ENCODE data around the gene CEP128. TPM values are rescaled to one million over a fixed set of nuclear protein-coding genes. Genes with fewer than 3 reads are reported as not detected.

The CEP128 gene
- total RNA-seq, 2 experiments from 2014 or later = 71.9 to 137 TPM

- no peaks in the 10 kb centered on the region for H3K79me2 ChIP-seq (ENCODE audit: insufficient read depth, low read depth, low read length)
- no peak overlapping the region for H3K4me2 ChIP-seq (ENCODE audit: low read length)
- no peak overlapping the region for H2AFZ ChIP-seq (ENCODE audit: low read length)
- H3K9me2 ChIP-seq (ENCODE audit: insufficient read depth, low read length) = no peaks in the 10 kb centered on the region
- H3K36me3 ChIP-seq (ENCODE audit: insufficient read depth, low read length) = no peaks in the 10 kb centered on the region
- no peaks in the 10 kb centered on the region for H3K4me1 ChIP-seq (ENCODE audit: insufficient read depth, low read length, poor library complexity, severe bottlenecking)
- BruUV-seq (replicated peaks) = no TSS peak
- POLR2A ChIA-PET = no interaction called here
- CTCF ChIA-PET (ENCODE audit: unreplicated experiment) = no interaction called here
- intact Hi-C loops (cut with micrococcal nuclease; ENCODE audit: unreplicated experiment) = no loop called here
- no peaks in the 10 kb centered on the region for H4K20me1 ChIP-seq (ENCODE audit: insufficient read depth, low read length)
- H3K4me3 ChIP-seq (ENCODE audit: low read depth, low read length, poor library complexity, severe bottlenecking) = no peak overlapping the region
- no peak overlapping the region for H3K27ac ChIP-seq (ENCODE audit: low read depth, low read length, poor library complexity, severe bottlenecking)
- no peak for TF ChIP-seq CTCF (conservative IDR thresholded peaks at IDR 0.05; ENCODE audit: low read length)
- TF ChIP-seq EZH2phosphoT487 (IDR thresholded peaks at IDR 0.05; ENCODE audit: borderline replicate concordance, low read depth, low read length) = no peak
- no peak for DNase-seq (ENCODE audit: low spot score)
- H3K9me3 ChIP-seq (ENCODE audit: low read length) = no peaks in the 10 kb centered on the region
These were observed 338.6 kb downstream of the CEP128 start for GRCh38 chr14:80602946-80603345.

GRCh38 chr14:80587096-80587724 is 354.3 kb downstream of the CEP128 start:
- Histone ChIP-seq H2AFZ (ENCODE audit: low read length) (no peak overlapping the region), H3K4me3 (ENCODE audit: low read depth, low read length, poor library complexity, severe bottlenecking) (no peak overlapping the region), H3K36me3 (ENCODE audit: insufficient read depth, low read length) (no peaks in the 10 kb centered on the region), H3K4me1 (ENCODE audit: insufficient read depth, low read length, poor library complexity, severe bottlenecking) (no peaks in the 10 kb centered on the region), H4K20me1 (ENCODE audit: insufficient read depth, low read length) (no peaks in the 10 kb centered on the region), H3K79me2 (ENCODE audit: insufficient read depth, low read depth, low read length) (no peaks in the 10 kb centered on the region), H3K4me2 (ENCODE audit: low read length) (no peak overlapping the region), H3K27ac (ENCODE audit: low read depth, low read length, poor library complexity, severe bottlenecking) (no peak overlapping the region), H3K9me2 (ENCODE audit: insufficient read depth, low read length) (no peaks in the 10 kb centered on the region), H3K9me3 (ENCODE audit: low read length) (0 out of 2 replicates have a peak, but pooled peaks cover 3% of the 10 kb centered on the region)
- CTCF ChIA-PET (ENCODE audit: unreplicated experiment) = no interaction called here
- intact Hi-C loops (cut with micrococcal nuclease; ENCODE audit: unreplicated experiment) = no loop called here
- BruUV-seq (replicated peaks) = no TSS peak
- POLR2A ChIA-PET = interaction anchor here (0.7 to 0.8 kb wide), 2 partner anchors 9 to 28 kb away, joined by 3 read pairs; no protein-coding TSS in a partner anchor
- no peak for TF ChIP-seq EZH2phosphoT487 (IDR thresholded peaks at IDR 0.05; ENCODE audit: borderline replicate concordance, low read depth, low read length)
- peak; percentile 83 for TF ChIP-seq CTCF (conservative IDR thresholded peaks at IDR 0.05; ENCODE audit: low read length)
- DNase-seq (ENCODE audit: low spot score) = peak; percentile 32

GRCh38 chr14:80586131-80586530 is 355.4 kb downstream of the CEP128 start:
- Histone ChIP-seq H2AFZ (ENCODE audit: low read length) (no peak overlapping the region), H3K9me3 (ENCODE audit: low read length) (0 out of 2 replicates have a peak, but pooled peaks cover 3% of the 10 kb centered on the region), H4K20me1 (ENCODE audit: insufficient read depth, low read length) (no peaks in the 10 kb centered on the region), H3K4me1 (ENCODE audit: insufficient read depth, low read length, poor library complexity, severe bottlenecking) (no peaks in the 10 kb centered on the region), H3K4me3 (ENCODE audit: low read depth, low read length, poor library complexity, severe bottlenecking) (no peak overlapping the region), H3K4me2 (ENCODE audit: low read length) (no peak overlapping the region), H3K9me2 (ENCODE audit: insufficient read depth, low read length) (no peaks in the 10 kb centered on the region), H3K27ac (ENCODE audit: low read depth, low read length, poor library complexity, severe bottlenecking) (no peak overlapping the region), H3K36me3 (ENCODE audit: insufficient read depth, low read length) (no peaks in the 10 kb centered on the region), H3K79me2 (ENCODE audit: insufficient read depth, low read depth, low read length) (no peaks in the 10 kb centered on the region)
- no TSS peak for BruUV-seq (replicated peaks)
- intact Hi-C loops (cut with micrococcal nuclease; ENCODE audit: unreplicated experiment) = no loop called here
- TF ChIP-seq CTCF (conservative IDR thresholded peaks at IDR 0.05; ENCODE audit: low read length) (no peak), EZH2phosphoT487 (IDR thresholded peaks at IDR 0.05; ENCODE audit: borderline replicate concordance, low read depth, low read length) (no peak)
- ChIA-PET POLR2A (interaction anchor here (0.6 to 1.1 kb wide), 3 partner anchors 83 to 285 kb away, joined by 3 read pairs; no protein-coding TSS in a partner anchor), CTCF (ENCODE audit: unreplicated experiment) (no interaction called here)
- DNase-seq (ENCODE audit: low spot score) = no peak

Measured in OCI-LY7 (cell line).